ENCODE data around the gene ZFP2. TPM values are rescaled to one million over a fixed set of nuclear protein-coding genes. Genes with fewer than 3 reads are reported as not detected.
"Not testable (repeated sequence)": the region's sequence is repeated elsewhere in the genome, so short reads cannot be mapped to it uniquely, and the experiment has no call there.

The ZFP2 gene
- total and polyA plus RNA-seq, 10 of the 15 experiments (the other 5 are each of a cell fraction or from before 2014, with no cell fraction given): 0.08 to 0.26 (median 0.10) TPM; not detected in 7

- 0 out of 2 replicates have a peak, but pooled peaks have one; percentile 16 for TF ChIP-seq IRF3 (IDR thresholded peaks at IDR 0.05)
- no peak for TF ChIP-seq JUNB (IDR thresholded peaks at IDR 0.05)
- TF ChIP-seq NR2C1 (IDR thresholded peaks at IDR 0.05): peak; percentile 70
Observed at GRCh38 chr5:178859625-178860521, 35.8 kb upstream of the ZFP2 start, which contains the start of gene ZNF354B (continued).

DNA sequence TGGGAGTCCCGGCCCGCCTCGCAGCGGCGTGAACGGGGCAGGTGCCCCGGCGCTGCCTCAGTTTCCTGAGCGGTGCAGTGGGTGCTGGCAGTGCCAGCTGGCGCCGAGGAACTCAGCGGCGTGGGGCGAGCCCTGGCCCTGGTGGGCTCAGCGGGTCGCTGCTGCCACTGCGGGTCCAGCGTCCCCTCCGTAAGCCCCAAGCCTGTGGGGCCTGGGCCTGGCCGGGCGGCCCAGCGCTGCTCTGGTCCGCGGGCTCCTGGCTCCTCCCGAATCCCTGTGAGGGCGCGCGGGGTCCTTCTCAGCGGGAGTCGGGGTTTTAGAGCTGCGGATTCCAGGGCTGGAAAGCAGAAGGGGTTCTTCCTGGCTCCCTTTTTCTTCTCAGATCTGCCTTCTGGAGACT lies 35.1 kb upstream of the ZFP2 start:
- peak overlapping the region; percentile 46; the same call in 1 of the 2 replicates for H3K9ac ChIP-seq (ENCODE audit: control insufficient read depth, insufficient read depth, low read length)
- ATAC-seq: peak; percentile 20
- intact Hi-C loops (cut with micrococcal nuclease; ENCODE audit: unreplicated experiment); POLR2A ChIA-PET; H3K4me1 ChIP-seq (ENCODE audit: control insufficient read depth, insufficient read depth, low read length); H3K27me3 ChIP-seq (replicated peaks in 1 of 2; ENCODE audit: control insufficient read depth in 2 of 2, insufficient read depth in 2 of 2, low read length in 1 of 2); in situ Hi-C loops (cut with MboI); H3K4me3 ChIP-seq; H3K9me3 ChIP-seq (replicated peaks; ENCODE audit: control insufficient read depth, insufficient read depth, low read length); BruUV-seq (replicated peaks); H2AFZ ChIP-seq (ENCODE audit: control insufficient read depth, low read depth, low read length); H3K4me2 ChIP-seq (ENCODE audit: control insufficient read depth, insufficient read depth); FAIRE-seq; H3K36me3 ChIP-seq (ENCODE audit: control insufficient read depth in 2 of 2, insufficient read depth in 2 of 2, low read length in 1 of 2); DNase-seq (ENCODE audit: low read depth, low spot score); H4K20me1 ChIP-seq (ENCODE audit: control insufficient read depth, insufficient read depth); H3K79me2 ChIP-seq (ENCODE audit: control insufficient read depth, insufficient read depth, low read length); SMC1A ChIA-PET (ENCODE audit: uncharacterized antibody, unreplicated experiment); RAD21 ChIA-PET (ENCODE audit: unreplicated experiment); H3K27ac ChIP-seq (ENCODE audit: control insufficient read depth, insufficient read depth); CTCF ChIA-PET: not testable (repeated sequence)
- 48% methylated on average over 10 of the region's 31 CpGs for whole genome bisulfite sequencing (ENCODE audit: insufficient coverage, insufficient replicate concordance, low lambda C conversion rate, missing lambda C conversion rate)

- ATAC-seq: no peak
- FAIRE-seq: no peak
- H3K4me3 ChIP-seq: no peak overlapping the region
- ChIA-PET SMC1A (ENCODE audit: uncharacterized antibody, unreplicated experiment) (no interaction called here), CTCF (no interaction called here), RAD21 (ENCODE audit: unreplicated experiment) (no interaction called here), POLR2A (no interaction called here)
- intact Hi-C loops (cut with micrococcal nuclease; ENCODE audit: unreplicated experiment) (no loop called here), in situ Hi-C loops (cut with MboI) (no loop called here)
- H3K79me2 ChIP-seq (ENCODE audit: control insufficient read depth, insufficient read depth, low read length): no peaks in the 10 kb centered on the region
- 72% methylated on average over 8 of the region's 8 CpGs for WGBS (ENCODE audit: insufficient coverage, insufficient replicate concordance, low lambda C conversion rate, missing lambda C conversion rate)
- no peaks in the 10 kb centered on the region for H3K27me3 ChIP-seq (replicated peaks in 1 of 2; ENCODE audit: control insufficient read depth in 2 of 2, insufficient read depth in 2 of 2, low read length in 1 of 2)
- H3K4me1 ChIP-seq (ENCODE audit: control insufficient read depth, insufficient read depth, low read length): no peaks in the 10 kb centered on the region
- no peak overlapping the region for H3K4me2 ChIP-seq (ENCODE audit: control insufficient read depth, insufficient read depth)
- no TSS peak for BruUV-seq (replicated peaks)
- H3K9ac ChIP-seq (ENCODE audit: control insufficient read depth, insufficient read depth, low read length): no peak overlapping the region
- no peak overlapping the region for H2AFZ ChIP-seq (ENCODE audit: control insufficient read depth, low read depth, low read length)
- H3K36me3 ChIP-seq (ENCODE audit: control insufficient read depth in 2 of 2, insufficient read depth in 2 of 2, low read length in 1 of 2): peaks cover 0 to 4% of the 10 kb centered on the region in 2 experiments; a peak in 1 of 4 replicates
- no peak overlapping the region for H3K27ac ChIP-seq (ENCODE audit: control insufficient read depth, insufficient read depth)
- H4K20me1 ChIP-seq (ENCODE audit: control insufficient read depth, insufficient read depth): no peaks in the 10 kb centered on the region
- H3K9me3 ChIP-seq (replicated peaks; ENCODE audit: control insufficient read depth, insufficient read depth, low read length): peaks cover 2% of the 10 kb centered on the region
- no peak for DNase-seq (ENCODE audit: low read depth, low spot score)
- TF ChIP-seq CEBPB (IDR thresholded peaks at IDR 0.05; ENCODE audit: borderline replicate concordance in 1 of 2, low read depth in 2 of 2, low read length in 2 of 2) (no peak), BCL3 (IDR thresholded peaks at IDR 0.05; ENCODE audit: borderline replicate concordance, insufficient read depth, low read depth, low read length, poor library complexity, severe bottlenecking) (no peak), NFXL1 (IDR thresholded peaks at IDR 0.05; ENCODE audit: borderline replicate concordance) (no peak), RB1 (IDR thresholded peaks at IDR 0.05; ENCODE audit: borderline replicate concordance) (no peak), BMI1 (IDR thresholded peaks at IDR 0.05; ENCODE audit: borderline replicate concordance) (no peak), POLR2AphosphoS2 (IDR thresholded peaks at IDR 0.05; ENCODE audit: low read depth, low read length) (no peak), USF2 (IDR thresholded peaks at IDR 0.05; ENCODE audit: borderline replicate concordance, low read depth, low read length) (no peak)
Observed at GRCh38 chr5:178861627-178862026, 34.1 kb upstream of the ZFP2 start.

Data from GM12878 (cell line).